ENCODE data around the gene CMSS1. TPM values are rescaled to one million over a fixed set of nuclear protein-coding genes. Genes with fewer than 3 reads are reported as not detected.

CMSS1 gene
- total RNA-seq, 1 experiment from 2014 or later: 64.1 TPM

- no peak overlapping the region for H2AFZ ChIP-seq (ENCODE audit: low read depth, low read length, poor library complexity, severe bottlenecking)
- TF ChIP-seq POLR2A (IDR thresholded peaks at IDR 0.05; ENCODE audit: borderline replicate concordance, extremely low read depth, insufficient read depth, insufficient read length): no peak
- no peak for TF ChIP-seq JUND (IDR thresholded peaks at IDR 0.05)
- no peak for TF ChIP-seq ATF3 (IDR thresholded peaks at IDR 0.05)
- TF ChIP-seq ELF1 (IDR thresholded peaks at IDR 0.05; ENCODE audit: borderline replicate concordance, low read depth): no peak
- no peak for TF ChIP-seq CBX3 (IDR thresholded peaks at IDR 0.05; ENCODE audit: low read depth)
- TF ChIP-seq REST (IDR thresholded peaks at IDR 0.05; ENCODE audit: low read depth): no peak
- TF ChIP-seq SIN3A (IDR thresholded peaks at IDR 0.05; ENCODE audit: low read depth): no peak
- TF ChIP-seq EGR1 (IDR thresholded peaks at IDR 0.05; ENCODE audit: low read depth): no peak
- TF ChIP-seq MAX (IDR thresholded peaks at IDR 0.05): no peak
- no peak for TF ChIP-seq SRF (IDR thresholded peaks at IDR 0.05; ENCODE audit: low read depth)
- no peaks in the 10 kb centered on the region for H3K27me3 ChIP-seq (ENCODE audit: insufficient read depth, low read length)
- H4K20me1 ChIP-seq (ENCODE audit: insufficient read depth): no peaks in the 10 kb centered on the region
- H3K79me2 ChIP-seq (ENCODE audit: insufficient read depth, low read length): no peaks in the 10 kb centered on the region
- no peak for DNase-seq (ENCODE audit: low read depth, low spot score)
- no peaks in the 10 kb centered on the region for H3K9me2 ChIP-seq (ENCODE audit: insufficient read depth)
- peaks cover 0 to 6% of the 10 kb centered on the region in 2 experiments; a peak in 1 of 4 replicates for H3K9me3 ChIP-seq (ENCODE audit: control insufficient read depth in 1 of 2, insufficient read depth in 1 of 2, low read depth in 1 of 2, low read length in 2 of 2)
- H3K4me2 ChIP-seq (ENCODE audit: low read length): no peak overlapping the region
- H3K36me3 ChIP-seq (ENCODE audit: control insufficient read depth in 1 of 2, insufficient read depth in 2 of 2, low read length in 2 of 2): peaks cover 0 to 5% of the 10 kb centered on the region in 2 experiments; a peak in 1 of 4 replicates
- intact Hi-C loops (cut with micrococcal nuclease): no loop called here
- no peak overlapping the region for H3K27ac ChIP-seq (ENCODE audit: low read depth, low read length)
- no peak overlapping the region for H3K9ac ChIP-seq (ENCODE audit: low read length)
- ChIA-PET POLR2A (no interaction called here), RAD21 (ENCODE audit: low non-redundant PET in 1 of 2, low total read pairs in 2 of 2, uncharacterized antibody in 2 of 2, unreplicated experiment in 2 of 2) (no interaction called here), CTCF (no interaction called here)
- no peak overlapping the region for H3K4me3 ChIP-seq (replicated peaks in 1 of 2; ENCODE audit: low read depth in 1 of 2, low read length in 2 of 2)
- no peak for ATAC-seq
- BruUV-seq (replicated peaks): no TSS peak
- no peaks in the 10 kb centered on the region for H3K4me1 ChIP-seq (ENCODE audit: control insufficient read depth in 1 of 2, insufficient read depth in 2 of 2, low read length in 2 of 2)
Measured at GRCh38 chr3:100179692-100180349, 362.2 kb downstream of the CMSS1 start.
